H1 (cell line): ENCODE data around the gene GADD45A. TPM values are rescaled to one million over a fixed set of nuclear protein-coding genes. Genes with fewer than 3 reads are reported as not detected.
"Not testable (repeated sequence)": the region's sequence is repeated elsewhere in the genome, so short reads cannot be mapped to it uniquely, and the experiment has no call there.

Source experiments
- CTCF ChIA-PET: fragments of 300-600 bp; sonication (Branson Sonifier 250); formaldehyde crosslinking; loops from one replicate; lab custom pipeline; 2021; ENCODE audit not compliant: partially characterized antibody; lab: Charles Lee
- POLR2A ChIA-PET: fragments of 300-600 bp; sonication (Branson Sonifier 250); formaldehyde crosslinking; loops from one replicate; lab custom pipeline; 2021; ENCODE audit warnings: inconsistent platforms; ENCODE audit not compliant: partially characterized antibody; lab: Charles Lee
- DNase-seq, 2 experiments: peaks; one replicate each; pipeline versions ENCODE4 v3.0.0 to v3.0.0-alpha.2; 2010 to 2022; ENCODE audit warnings: low spot score in 2 of 2, low read depth in 1 of 2, mixed read lengths in 1 of 2
- FAIRE-seq: peaks from 2 replicates; lab custom pipeline; 2011; peaks lifted over from hg19 to GRCh38; lab: Jason Lieb, UNC
- H2AFZ ChIP-seq: 2 replicates; pipeline ENCODE4 v1.8.1; 2012; ENCODE audit warnings: low read length, inconsistent platforms
- H2AK5ac ChIP-seq: 2 replicates; pipeline ENCODE4 v1.6.1; 2013; ENCODE audit warnings: low read depth, low read length
- H2BK120ac ChIP-seq: replicated peaks from 2 replicates; pipeline ENCODE3; 2013; ENCODE audit warnings: low read depth, low read length, inconsistent platforms
- H2BK12ac ChIP-seq: 2 replicates; pipeline ENCODE4 v1.6.1; 2013; ENCODE audit warnings: low read depth, low read length
- H2BK15ac ChIP-seq: 2 replicates; pipeline ENCODE4 v1.6.1; 2013; ENCODE audit warnings: low read length
- H2BK20ac ChIP-seq: 2 replicates; pipeline ENCODE4 v1.6.1; 2013; ENCODE audit warnings: low read length
- H2BK5ac ChIP-seq: 2 replicates; pipeline ENCODE4 v1.6.1; 2013; ENCODE audit warnings: low read depth, low read length
- H3K14ac ChIP-seq: 2 replicates; pipeline ENCODE4 v1.6.1; 2013; ENCODE audit warnings: inconsistent platforms; ENCODE audit not compliant: insufficient read length
- H3K18ac ChIP-seq: 2 replicates; pipeline ENCODE4 v1.6.1; 2013; ENCODE audit warnings: low read length; ENCODE audit errors: extremely low read depth
- H3K23ac ChIP-seq: 2 replicates; pipeline ENCODE4 v1.6.1; 2013; ENCODE audit warnings: inconsistent platforms; ENCODE audit not compliant: insufficient read length
- H3K23me2 ChIP-seq: 2 replicates; pipeline ENCODE4 v1.6.1; 2013; ENCODE audit warnings: low read depth, low read length
- H3K27ac ChIP-seq: 2 replicates; pipeline ENCODE4 v1.6.1; 2011; ENCODE audit warnings: low read depth, low read length, inconsistent platforms
- H3K27me3 ChIP-seq, 4 experiments: replicated peaks in 1 of 4; 1 replicate in 1 of 4; 2 replicates in 3 of 4; pipeline versions ENCODE4 v1.6.1 to v1.8.1; 2011 to 2013; ENCODE audit warnings: low read length in 3 of 4, mild to moderate bottlenecking in 3 of 4, inconsistent platforms in 2 of 4, mixed read lengths in 2 of 4, moderate library complexity in 1 of 4; ENCODE audit not compliant: control insufficient read depth in 3 of 4, insufficient read depth in 3 of 4; ENCODE audit errors: extremely low read depth in 1 of 4
- H3K36me3 ChIP-seq, 4 experiments: 2 replicates each; pipeline versions ENCODE4 v1.6.1 to v1.8.1; 2011 to 2013; ENCODE audit warnings: mild to moderate bottlenecking in 4 of 4, low read length in 3 of 4, moderate library complexity in 2 of 4, control low read depth in 1 of 4, inconsistent platforms in 1 of 4; ENCODE audit not compliant: insufficient read depth in 4 of 4, control insufficient read depth in 2 of 4
- H3K4ac ChIP-seq: replicated peaks from 2 replicates; pipeline ENCODE3; 2013; ENCODE audit warnings: low read length, low read depth, mixed read lengths, inconsistent platforms; ENCODE audit not compliant: insufficient read length
- H3K4me1 ChIP-seq, 4 experiments: replicated peaks in 1 of 4; 1 replicate in 1 of 4; 2 replicates in 3 of 4; pipeline versions ENCODE4 v1.6.1 to v1.8.1; 2011 to 2013; ENCODE audit warnings: low read length in 3 of 4, inconsistent platforms in 2 of 4, mixed read lengths in 1 of 4; ENCODE audit not compliant: insufficient read depth in 4 of 4, control insufficient read depth in 3 of 4
- H3K4me2 ChIP-seq, 2 experiments: 2 replicates each; pipeline versions ENCODE4 v1.6.1 to v1.8.1; 2011 to 2013; ENCODE audit warnings: low read depth in 2 of 2, low read length in 2 of 2, control low read depth in 1 of 2, inconsistent platforms in 1 of 2, mild to moderate bottlenecking in 1 of 2; ENCODE audit not compliant: insufficient read depth in 1 of 2
- H3K4me3 ChIP-seq, 4 experiments: fragments of 200-600, 300-600 bp in 1 of 4; sonication (generic), shearing (Covaris generic), sonication (Bioruptor Twin) in 1 of 4; 2 replicates each; pipeline versions ENCODE4 v1.5.1 to v1.8.1; 2011 to 2016; ENCODE audit warnings: low read length in 4 of 4, low read depth in 3 of 4, control low read depth in 2 of 4, inconsistent platforms in 2 of 4, mild to moderate bottlenecking in 2 of 4, mixed read lengths in 1 of 4, moderate library complexity in 1 of 4; ENCODE audit not compliant: insufficient read depth in 2 of 4; ENCODE audit errors: extremely low read depth in 1 of 4
- H3K56ac ChIP-seq: replicated peaks from 2 replicates; pipeline ENCODE3; 2013; ENCODE audit warnings: low read depth, mild to moderate bottlenecking, mixed read lengths, low read length, inconsistent platforms; ENCODE audit not compliant: insufficient read length
- H3K79me1 ChIP-seq: 2 replicates; pipeline ENCODE4 v1.6.1; 2013; ENCODE audit warnings: low read depth, low read length, control low read depth
- H3K79me2 ChIP-seq, 2 experiments: 2 replicates each; pipeline versions ENCODE4 v1.6.1 to v1.8.1; 2012 to 2013; ENCODE audit warnings: low read length in 2 of 2, mild to moderate bottlenecking in 2 of 2, inconsistent platforms in 1 of 2; ENCODE audit not compliant: insufficient read depth in 2 of 2, control insufficient read depth in 1 of 2
- H3K9ac ChIP-seq, 4 experiments: replicated peaks in 1 of 4; 1 replicate in 1 of 4; 2 replicates in 3 of 4; pipeline versions ENCODE4 v1.6.1 to v1.8.1; 2011 to 2013; ENCODE audit warnings: low read depth in 3 of 4, low read length in 3 of 4, control low read depth in 2 of 4, mild to moderate bottlenecking in 2 of 4, moderate library complexity in 2 of 4, inconsistent platforms in 1 of 4; ENCODE audit errors: extremely low read depth in 1 of 4
- H3K9me3 ChIP-seq, 2 experiments: 2 replicates each; pipeline versions ENCODE4 v1.6.1 to v1.8.1; 2012 to 2013; ENCODE audit warnings: mild to moderate bottlenecking in 2 of 2, moderate library complexity in 2 of 2, control low read depth in 1 of 2, inconsistent platforms in 1 of 2, low read depth in 1 of 2, low read length in 1 of 2, mixed read lengths in 1 of 2; ENCODE audit not compliant: insufficient read depth in 2 of 2
- H4K20me1 ChIP-seq, 2 experiments: replicated peaks in 1 of 2; 2 replicates each; pipeline versions ENCODE3 to v1.8.1; 2011 to 2013; ENCODE audit warnings: inconsistent platforms in 2 of 2, low read length in 2 of 2, mild to moderate bottlenecking in 1 of 2; ENCODE audit not compliant: insufficient read depth in 2 of 2, control insufficient read depth in 1 of 2
- H4K5ac ChIP-seq: 2 replicates; pipeline ENCODE4 v1.6.1; 2013; ENCODE audit warnings: low read length, low read depth, mixed read lengths, inconsistent platforms; ENCODE audit not compliant: insufficient read length
- H4K8ac ChIP-seq: 2 replicates; pipeline ENCODE4 v1.8.0; 2013; ENCODE audit warnings: mild to moderate bottlenecking, moderate library complexity, low read length, inconsistent platforms; ENCODE audit not compliant: insufficient read depth; ENCODE audit errors: extremely low read depth
- H4K91ac ChIP-seq: replicated peaks from 2 replicates; pipeline ENCODE3; 2013; ENCODE audit warnings: low read length, mixed read lengths, inconsistent platforms; ENCODE audit not compliant: insufficient read length
- WGBS, 2 experiments: shearing (Covaris generic) in 1 of 2; methylation state at CpG; one replicate each; pipeline versions ENCODE4 v1.1.6 to v1.1.7; 2013 to 2015; ENCODE audit warnings: low lambda C conversion rate in 2 of 2, mixed read lengths in 2 of 2, inconsistent platforms in 1 of 2, low coverage in 1 of 2, missing lambda C conversion rate in 1 of 2; ENCODE audit not compliant: insufficient replicate concordance in 2 of 2, insufficient coverage in 1 of 2, insufficient read length in 1 of 2; ENCODE audit errors: extremely low coverage in 1 of 2, missing lambda C conversion rate in 1 of 2; 5-methylcytosine and 5-hydroxymethylcytosine counted together
- polyA plus RNA-seq, 7 experiments: library from polyadenylated mRNA; depleted of rRNA in 3 of 7; stranded (reverse) in 5 of 7; unstranded in 2 of 7; fragments of >200 nt in 5 of 7; fragments of 200-250 nt in 2 of 7; gene quantifications; 1 replicate in 5 of 7; 2 replicates in 1 of 7; 4 replicates in 1 of 7; pipeline versions ENCODE4 v1.2.1 to v1.2.3, GENCODE V29; 2011 to 2013; ENCODE audit warnings: missing spikeins in 2 of 7, mixed read lengths in 2 of 7
- total RNA-seq: library from RNA; stranded (reverse); fragmentation: NEBNext Ultra II Directional; extraction: Animal tissue kit (Norgen Biotek cat#: 25700); gene quantifications from 2 replicates; pipeline ENCODE4 v1.2.1, GENCODE V29; 2021

The GADD45A gene
- total and polyA plus RNA-seq, 2 of the 8 experiments (the other 6 are each of a cell fraction or from before 2014, with no cell fraction given) = 7.6 to 15.6 TPM

DNA sequence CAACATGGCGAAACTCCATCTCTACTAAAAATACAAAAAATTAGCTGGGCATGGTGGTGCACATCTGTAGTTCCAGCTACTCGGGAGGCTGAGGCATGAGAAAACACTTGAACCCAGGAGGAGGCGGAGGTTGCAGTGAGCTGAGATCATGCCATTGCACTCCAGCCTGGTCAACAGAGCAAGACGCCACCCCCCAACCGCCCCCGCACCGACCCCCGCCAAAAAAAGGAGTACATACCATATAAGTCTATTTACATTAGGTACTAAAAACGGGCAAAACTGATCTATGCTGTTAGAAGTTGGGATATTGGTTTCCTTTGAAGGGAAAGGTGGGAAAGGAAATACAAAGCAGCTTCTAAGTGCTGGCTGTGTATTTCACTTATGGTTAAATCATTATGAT, 45.3 kb downstream of the GADD45A start:
- CTCF ChIA-PET = interaction anchor here (0.7 to 1.5 kb wide), 6 partner anchors 10 to 169 kb away, joined by 3 to 5 read pairs (median 4); no protein-coding TSS in a partner anchor

More for the DNA sequence above, 45.3 kb downstream of the GADD45A start:
- H2BK5ac ChIP-seq, H3K56ac ChIP-seq, H4K8ac ChIP-seq, H3K9me3 ChIP-seq, H3K4me2 ChIP-seq, H3K4me1 ChIP-seq, H3K4me3 ChIP-seq, H3K18ac ChIP-seq, H3K79me2 ChIP-seq, H3K9ac ChIP-seq, H2AK5ac ChIP-seq, H3K4ac ChIP-seq, H2AFZ ChIP-seq, H4K5ac ChIP-seq, H3K36me3 ChIP-seq, H3K79me1 ChIP-seq, DNase-seq, H3K23me2 ChIP-seq, H2BK15ac ChIP-seq, FAIRE-seq, H2BK20ac ChIP-seq, H4K91ac ChIP-seq, H4K20me1 ChIP-seq, H2BK12ac ChIP-seq, H3K27me3 ChIP-seq, H3K23ac ChIP-seq, H2BK120ac ChIP-seq, H3K14ac ChIP-seq, H3K27ac ChIP-seq: not testable (repeated sequence)
- 90% methylated on average over 7 of the region's 9 CpGs; no CpG with 5 or more reads in 1 of the 2 experiments for WGBS, 2 experiments
- POLR2A ChIA-PET = interaction anchor here (0.7 kb wide), 1 partner anchor 14 kb away, joined by 3 read pairs; no protein-coding TSS in a partner anchor
